ENCODE data around the gene FTO.
A peak's percentile ranks its signal among the peaks of the same experiment; 100 is the strongest.

Gene FTO

GRCh38 chr16:54055191-54055590, 351.2 kb downstream of the FTO start:
- DNase-seq (ENCODE audit: low read depth in 1 of 2, low spot score in 1 of 2) = no peak
- TF ChIP-seq JUND (IDR thresholded peaks at IDR 0.05; ENCODE audit: low read depth) = no peak
- in situ Hi-C loops (cut with HindIII; ENCODE audit: low pct_unique_long_range_greater_than_20kb, low sequenced_read_pairs) = no loop called here

GRCh38 chr16:54055864-54056263, 351.9 kb downstream of the FTO start:
- TF ChIP-seq JUND (IDR thresholded peaks at IDR 0.05; ENCODE audit: low read depth) = no peak
- DNase-seq (ENCODE audit: low read depth in 1 of 2, low spot score in 1 of 2) = no peak
- in situ Hi-C loops (cut with HindIII; ENCODE audit: low pct_unique_long_range_greater_than_20kb, low sequenced_read_pairs) = no loop called here

- TF ChIP-seq JUND (IDR thresholded peaks at IDR 0.05; ENCODE audit: low read depth) = no peak
- no peak for DNase-seq (ENCODE audit: low read depth in 1 of 2, low spot score in 1 of 2)
- in situ Hi-C loops (cut with HindIII; ENCODE audit: low pct_unique_long_range_greater_than_20kb, low sequenced_read_pairs) = no loop called here
These were observed 353.0 kb downstream of the FTO start for GRCh38 chr16:54056921-54057320.

- DNase-seq (ENCODE audit: low read depth in 1 of 2, low spot score in 1 of 2) = no peak
- in situ Hi-C loops (cut with HindIII; ENCODE audit: low pct_unique_long_range_greater_than_20kb, low sequenced_read_pairs) = no loop called here
These were observed 355.4 kb downstream of the FTO start for GRCh38 chr16:54059319-54059718.

GRCh38 chr16:54060599-54061421, 356.9 kb downstream of the FTO start:
- in situ Hi-C loops (cut with HindIII; ENCODE audit: low pct_unique_long_range_greater_than_20kb, low sequenced_read_pairs) = no loop called here
- TF ChIP-seq JUND (IDR thresholded peaks at IDR 0.05; ENCODE audit: low read depth) = no peak
- no peak for DNase-seq (ENCODE audit: low read depth in 1 of 2, low spot score in 1 of 2)

More at GRCh38 chr16:54059319-54059718, 355.4 kb downstream of the FTO start:
- no peak for TF ChIP-seq JUND (IDR thresholded peaks at IDR 0.05; ENCODE audit: low read depth)

GRCh38 chr16:54061454-54061853, 357.5 kb downstream of the FTO start:
- DNase-seq (ENCODE audit: low read depth in 1 of 2, low spot score in 1 of 2) = no peak
- TF ChIP-seq JUND (IDR thresholded peaks at IDR 0.05; ENCODE audit: low read depth) = no peak
- in situ Hi-C loops (cut with HindIII; ENCODE audit: low pct_unique_long_range_greater_than_20kb, low sequenced_read_pairs) = no loop called here

GRCh38 chr16:54062361-54063278, 358.7 kb downstream of the FTO start:
- DNase-seq (ENCODE audit: low read depth in 1 of 2, low spot score in 1 of 2) = no peak
- in situ Hi-C loops (cut with HindIII; ENCODE audit: low pct_unique_long_range_greater_than_20kb, low sequenced_read_pairs) = no loop called here
- no peak for TF ChIP-seq JUND (IDR thresholded peaks at IDR 0.05; ENCODE audit: low read depth)

GRCh38 chr16:54063279-54063773, 359.4 kb downstream of the FTO start:
- TF ChIP-seq JUND (IDR thresholded peaks at IDR 0.05; ENCODE audit: low read depth) = no peak
- DNase-seq (ENCODE audit: low read depth in 1 of 2, low spot score in 1 of 2) = no peak
- in situ Hi-C loops (cut with HindIII; ENCODE audit: low pct_unique_long_range_greater_than_20kb, low sequenced_read_pairs) = no loop called here

GRCh38 chr16:54066451-54067105, 362.6 kb downstream of the FTO start:
- in situ Hi-C loops (cut with HindIII; ENCODE audit: low pct_unique_long_range_greater_than_20kb, low sequenced_read_pairs) = no loop called here
- peak in 1 of 2 experiments; percentile 48 for DNase-seq (ENCODE audit: low read depth in 1 of 2, low spot score in 1 of 2)
- peak; percentile 45; the same call in 1 of the 2 replicates for TF ChIP-seq JUND (IDR thresholded peaks at IDR 0.05; ENCODE audit: low read depth)

GRCh38 chr16:54067322-54068065, 363.5 kb downstream of the FTO start:
- DNase-seq (ENCODE audit: low read depth in 1 of 2, low spot score in 1 of 2) = peak in 1 of 2 experiments; percentile 49
- in situ Hi-C loops (cut with HindIII; ENCODE audit: low pct_unique_long_range_greater_than_20kb, low sequenced_read_pairs) = no loop called here

GRCh38 chr16:54068212-54068611, 364.3 kb downstream of the FTO start:
- in situ Hi-C loops (cut with HindIII; ENCODE audit: low pct_unique_long_range_greater_than_20kb, low sequenced_read_pairs) = no loop called here
- TF ChIP-seq JUND (IDR thresholded peaks at IDR 0.05; ENCODE audit: low read depth) = no peak
- no peak for DNase-seq (ENCODE audit: low read depth in 1 of 2, low spot score in 1 of 2)

More at GRCh38 chr16:54067322-54068065, 363.5 kb downstream of the FTO start:
- no peak for TF ChIP-seq JUND (IDR thresholded peaks at IDR 0.05; ENCODE audit: low read depth)

Data from T47D (cell line).